Liver (tissue), 9 donors: Measurements from ENCODE around the gene TXK. TPM values are rescaled to one million over a fixed set of nuclear protein-coding genes. Genes with fewer than 3 reads are reported as not detected.

Experiments
- DNase-seq: peaks from one replicate; pipeline ENCODE4 v3.0.0-alpha.2; 2017; ENCODE audit warnings: low spot score
- H3K27ac ChIP-seq, 2 donors: one replicate each; pipeline ENCODE4 v1.7.0; 2013; ENCODE audit warnings: inconsistent platforms in 2 of 2, low read length in 2 of 2, control low read depth in 1 of 2, low read depth in 1 of 2, mild to moderate bottlenecking in 1 of 2
- H3K27me3 ChIP-seq, 4 donors: one replicate each; pipeline versions ENCODE4 v1.6.1 to v1.7.0; 2013; ENCODE audit warnings: low read length in 3 of 4, inconsistent platforms in 1 of 4, mild to moderate bottlenecking in 1 of 4, moderate library complexity in 1 of 4; ENCODE audit not compliant: control insufficient read depth in 4 of 4, insufficient read depth in 4 of 4
- H3K36me3 ChIP-seq, 4 donors: one replicate each; pipeline versions ENCODE4 v1.6.1 to v1.7.0; 2013; ENCODE audit warnings: low read length in 3 of 4, mild to moderate bottlenecking in 3 of 4, low read depth in 1 of 4, moderate library complexity in 1 of 4; ENCODE audit not compliant: control insufficient read depth in 4 of 4, insufficient read depth in 3 of 4
- H3K4me1 ChIP-seq, 4 donors: one replicate each; pipeline versions ENCODE4 v1.6.1 to v1.7.0; 2013; ENCODE audit warnings: low read length in 3 of 4, mild to moderate bottlenecking in 3 of 4, moderate library complexity in 1 of 4; ENCODE audit not compliant: control insufficient read depth in 4 of 4, insufficient read depth in 4 of 4
- H3K4me3 ChIP-seq, 3 donors: one replicate each; pipeline versions ENCODE4 v1.6.1 to v1.7.0; 2013; ENCODE audit warnings: low read length in 3 of 3, control low read depth in 1 of 3, low read depth in 1 of 3, mild to moderate bottlenecking in 1 of 3
- H3K9ac ChIP-seq, 2 donors: one replicate each; pipeline ENCODE4 v1.7.0; 2013; ENCODE audit warnings: low read length in 2 of 2, mild to moderate bottlenecking in 2 of 2, moderate library complexity in 2 of 2, control low read depth in 1 of 2, low read depth in 1 of 2
- H3K9me3 ChIP-seq, 4 donors: one replicate each; pipeline versions ENCODE4 v1.6.1 to v1.7.0; 2013; ENCODE audit warnings: low read length in 3 of 4; ENCODE audit not compliant: control insufficient read depth in 4 of 4
- ATF3 ChIP-seq: IDR thresholded peaks from 2 replicates; pipeline ENCODE4 v1.6.1; 2016; ENCODE audit warnings: antibody characterized with exemption
- CTCF ChIP-seq: fragments of 150-350 bp; IDR thresholded peaks from 2 replicates; pipeline ENCODE4 v1.5.1; 2017; ENCODE audit warnings: improper control_type of control experiment, low read depth, low read length; ENCODE audit not compliant: missing input control
- EGR1 ChIP-seq, 2 donors: IDR thresholded peaks; 2 replicates each; pipeline ENCODE4 v1.6.1; 2016 to 2018; ENCODE audit warnings: antibody characterized with exemption in 2 of 2, low read depth in 2 of 2
- FOXA1 ChIP-seq: IDR thresholded peaks from 2 replicates; pipeline ENCODE4 v1.6.1; 2016; ENCODE audit warnings: antibody characterized with exemption
- FOXA2 ChIP-seq: IDR thresholded peaks from 2 replicates; pipeline ENCODE4 v1.6.1; 2016; ENCODE audit warnings: antibody characterized with exemption
- GABPA ChIP-seq, 2 donors: IDR thresholded peaks in 1 of 2; conservative IDR thresholded peaks in 1 of 2; 2 replicates each; pipeline ENCODE4 v1.6.1; 2016; ENCODE audit warnings: antibody characterized with exemption in 2 of 2, mild to moderate bottlenecking in 1 of 2, moderate library complexity in 1 of 2
- HNF4A ChIP-seq, 2 donors: conservative IDR thresholded peaks; 2 replicates each; pipeline ENCODE4 v1.6.1; 2016; ENCODE audit warnings: antibody characterized with exemption in 2 of 2, mild to moderate bottlenecking in 2 of 2
- HNF4G ChIP-seq: IDR thresholded peaks from 2 replicates; pipeline ENCODE4 v1.6.1; 2016; ENCODE audit warnings: antibody characterized with exemption
- JUND ChIP-seq, 2 donors: IDR thresholded peaks; 2 replicates each; pipeline ENCODE4 v1.6.1; 2016; ENCODE audit warnings: antibody characterized with exemption in 2 of 2
- MAX ChIP-seq: IDR thresholded peaks from 2 replicates; pipeline ENCODE4 v1.6.1; 2016; ENCODE audit warnings: antibody characterized with exemption
- RAD21 ChIP-seq, 2 donors: IDR thresholded peaks; 2 replicates each; pipeline ENCODE4 v1.6.1; 2016; ENCODE audit warnings: antibody characterized with exemption in 2 of 2, mild to moderate bottlenecking in 2 of 2
- RXRA ChIP-seq, 2 donors: IDR thresholded peaks; 2 replicates each; pipeline ENCODE4 v1.6.1; 2017 to 2018; ENCODE audit warnings: antibody characterized with exemption in 2 of 2, mild to moderate bottlenecking in 1 of 2
- SP1 ChIP-seq: IDR thresholded peaks from 2 replicates; pipeline ENCODE4 v1.6.1; 2018; ENCODE audit warnings: antibody characterized with exemption, mild to moderate bottlenecking
- TAF1 ChIP-seq: conservative IDR thresholded peaks from 2 replicates; pipeline ENCODE4 v1.6.1; 2016; ENCODE audit warnings: antibody characterized with exemption, mild to moderate bottlenecking
- YY1 ChIP-seq: IDR thresholded peaks from 2 replicates; pipeline ENCODE4 v1.6.1; 2016; ENCODE audit warnings: antibody characterized with exemption, mild to moderate bottlenecking
- ZBTB33 ChIP-seq: IDR thresholded peaks from 2 replicates; pipeline ENCODE4 v1.6.1; 2016; ENCODE audit warnings: antibody characterized with exemption
- WGBS: extraction: QIAGEN DNeasy Blood & Tissue Kit; methylation state at CpG from one replicate; pipeline ENCODE4 v1.1.7; 2013; 5-methylcytosine and 5-hydroxymethylcytosine counted together
- polyA plus RNA-seq, 2 donors: library from polyadenylated mRNA; stranded (reverse) in 1 of 2; unstranded in 1 of 2; fragments of 200-250 nt in 1 of 2; fragments of >200 nt in 1 of 2; fragmentation: Nextera tagmentation in 1 of 2; extraction: Ambion mirVana in 1 of 2; gene quantifications; one replicate each; pipeline versions ENCODE4 v1.2.1 to v1.2.3, GENCODE V29; 2013 to 2015
- total RNA-seq, 2 donors: library from RNA; depleted of rRNA; stranded (reverse); fragments of >200 nt; gene quantifications; one replicate each; pipeline ENCODE4 v1.2.3, GENCODE V29; 2014
- donor health status: healthy.
- donor health status: healthy.
- donor health status: healthy.
- donor health status: healthy.
- donor health status: healthy.

TXK gene
- total and polyA plus RNA-seq, 4 donors: 0.43 to 4.9 (median 1.4) TPM

- 56% methylated on average over 5 of the region's 5 CpGs for WGBS
- Histone ChIP-seq H3K9me3 (no peaks in the 10 kb centered on the region), H3K27ac (no peak overlapping the region), H3K27me3 (no peaks in the 10 kb centered on the region), H3K36me3 (no peaks in the 10 kb centered on the region), H3K9ac (no peak overlapping the region), H3K4me1 (peaks cover 0 to 14% (median 9%) of the 10 kb centered on the region in 4 donors), H3K4me3 (no peak overlapping the region)
- TF ChIP-seq RAD21 (IDR thresholded peaks at IDR 0.05) (peak; percentile 75 to 82), CTCF (peak; percentile 39), ZBTB33 (no peak), JUND (IDR thresholded peaks at IDR 0.05) (peak in 1 of 2 donors; percentile 8), HNF4A (conservative IDR thresholded peaks at IDR 0.05) (peak in 1 of 2 donors; percentile 8), RXRA (IDR thresholded peaks at IDR 0.05) (peak in 1 of 2 donors; percentile 8), EGR1 (IDR thresholded peaks at IDR 0.05; ENCODE audit: low read depth in 2 of 2) (no peak)
- DNase-seq: no peak
These were observed 24.4 kb downstream of the TXK start for GRCh38 chr4:48109413-48110263.

GRCh38 chr4:48108309-48109073 is 25.6 kb downstream of the TXK start:
- no peak for DNase-seq
- H3K4me1 ChIP-seq: peaks cover 0 to 14% (median 9%) of the 10 kb centered on the region in 4 donors
- no peaks in the 10 kb centered on the region for H3K9me3 ChIP-seq
- H3K36me3 ChIP-seq: no peaks in the 10 kb centered on the region
- no peaks in the 10 kb centered on the region for H3K27me3 ChIP-seq
- H3K9ac ChIP-seq: no peak overlapping the region
- H3K4me3 ChIP-seq: no peak overlapping the region
- H3K27ac ChIP-seq: peak overlapping the region in 1 of 2 donors; percentile 11
- 43% methylated on average over 2 of the region's 2 CpGs for WGBS
- TF ChIP-seq RXRA (IDR thresholded peaks at IDR 0.05) (no peak), JUND (IDR thresholded peaks at IDR 0.05) (peak; percentile 70 to 76), GABPA (IDR thresholded peaks at IDR 0.05 in 1 of 2, conservative IDR thresholded peaks at IDR 0.05 in 1 of 2) (no peak), ZBTB33 (peak; percentile 22), ATF3 (peak; percentile 30), FOXA1 (no peak), YY1 (peak; percentile 28), FOXA2 (peak; percentile 48), HNF4G (no peak), SP1 (peak; percentile 62), EGR1 (IDR thresholded peaks at IDR 0.05; ENCODE audit: low read depth in 2 of 2) (no peak), MAX (no peak), CTCF (no peak), TAF1 (no peak)
